GM12872 (cell line): ENCODE measurements around the gene GSG1L.

Experiments
- TF ChIP-seq, protein P1 (sequence below): IDR thresholded peaks from 3 replicates; pipeline ENCODE4 v1.5.1; 2011; ENCODE audit warnings: low read depth, mild to moderate bottlenecking, low read length, moderate library complexity; ENCODE audit not compliant: insufficient read depth

GSG1L gene

DNA sequence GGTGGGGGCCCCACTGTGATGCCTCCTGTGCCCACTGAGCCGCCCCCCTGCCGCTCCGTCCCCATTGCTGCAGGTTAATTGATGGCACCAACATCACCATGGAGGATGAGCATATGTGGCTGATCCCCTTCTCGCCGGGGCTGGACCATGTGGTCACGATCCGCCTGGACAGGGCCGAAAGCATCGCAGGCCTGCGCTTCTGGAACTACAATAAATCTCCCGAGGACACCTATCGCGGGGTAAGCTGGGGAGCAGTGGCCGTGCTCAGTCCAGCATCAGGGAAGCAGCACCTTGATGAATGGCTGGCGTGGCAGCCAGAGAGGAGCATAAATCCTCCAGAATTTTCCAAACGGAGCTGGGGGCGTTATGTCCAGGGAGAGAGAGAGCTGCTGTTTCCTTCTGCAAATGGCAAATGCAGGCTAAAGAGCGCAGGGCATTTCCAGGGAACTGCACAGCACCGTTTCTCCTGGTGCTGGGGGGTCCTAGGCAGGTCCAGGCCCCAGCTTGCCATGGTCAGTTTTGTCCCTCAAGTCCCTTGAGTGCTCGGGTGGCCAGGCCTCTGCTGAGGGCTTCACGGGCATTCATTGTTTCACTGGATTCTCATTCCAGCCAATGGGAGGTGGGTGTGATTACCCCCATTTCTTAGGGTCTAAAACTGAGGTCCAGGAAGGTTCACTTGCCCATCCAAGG, 297.1 kb downstream of the GSG1L start:
- TF ChIP-seq, protein P1, sequence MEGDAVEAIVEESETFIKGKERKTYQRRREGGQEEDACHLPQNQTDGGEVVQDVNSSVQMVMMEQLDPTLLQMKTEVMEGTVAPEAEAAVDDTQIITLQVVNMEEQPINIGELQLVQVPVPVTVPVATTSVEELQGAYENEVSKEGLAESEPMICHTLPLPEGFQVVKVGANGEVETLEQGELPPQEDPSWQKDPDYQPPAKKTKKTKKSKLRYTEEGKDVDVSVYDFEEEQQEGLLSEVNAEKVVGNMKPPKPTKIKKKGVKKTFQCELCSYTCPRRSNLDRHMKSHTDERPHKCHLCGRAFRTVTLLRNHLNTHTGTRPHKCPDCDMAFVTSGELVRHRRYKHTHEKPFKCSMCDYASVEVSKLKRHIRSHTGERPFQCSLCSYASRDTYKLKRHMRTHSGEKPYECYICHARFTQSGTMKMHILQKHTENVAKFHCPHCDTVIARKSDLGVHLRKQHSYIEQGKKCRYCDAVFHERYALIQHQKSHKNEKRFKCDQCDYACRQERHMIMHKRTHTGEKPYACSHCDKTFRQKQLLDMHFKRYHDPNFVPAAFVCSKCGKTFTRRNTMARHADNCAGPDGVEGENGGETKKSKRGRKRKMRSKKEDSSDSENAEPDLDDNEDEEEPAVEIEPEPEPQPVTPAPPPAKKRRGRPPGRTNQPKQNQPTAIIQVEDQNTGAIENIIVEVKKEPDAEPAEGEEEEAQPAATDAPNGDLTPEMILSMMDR, result no peak

DNA sequence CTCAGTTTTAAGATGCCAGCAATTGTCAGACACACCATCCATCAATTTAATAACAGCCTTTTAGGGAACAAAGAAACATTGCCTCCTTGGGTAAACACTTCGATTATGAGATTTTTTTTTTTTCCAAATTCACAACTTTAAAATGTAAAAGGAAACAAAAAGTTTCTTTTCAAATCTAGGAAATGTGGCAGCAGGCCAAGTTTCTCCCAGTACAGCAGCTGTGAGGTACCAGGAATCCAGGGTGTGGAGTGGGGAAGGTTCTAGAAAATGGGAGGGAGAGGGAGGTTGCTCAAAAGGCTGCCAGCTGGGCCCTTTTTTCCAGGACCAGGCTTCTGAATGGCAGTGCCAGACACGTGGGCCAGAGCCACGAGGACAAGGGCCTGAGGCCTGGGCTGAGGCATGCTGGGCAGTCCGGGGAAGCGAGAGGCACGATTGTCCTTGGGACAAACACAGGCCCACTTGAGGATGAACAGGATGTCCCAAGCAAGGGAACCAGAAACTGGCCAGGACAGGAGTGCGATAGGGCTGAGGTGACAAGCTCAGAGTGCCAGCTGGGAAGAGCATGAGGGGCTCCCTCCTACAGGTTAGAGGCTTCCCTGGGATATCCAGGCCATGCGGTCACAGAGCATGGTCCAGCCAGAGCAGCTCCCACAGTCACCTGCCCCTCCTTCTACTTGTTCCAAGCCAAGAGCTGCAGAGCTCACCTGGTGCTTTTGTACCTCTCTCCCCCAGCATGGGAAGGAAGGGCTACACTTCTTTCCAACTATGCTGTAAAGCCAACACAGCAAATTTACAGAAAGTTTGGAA, 298.4 kb downstream of the GSG1L start:
- TF ChIP-seq, protein P1, result no peak

DNA sequence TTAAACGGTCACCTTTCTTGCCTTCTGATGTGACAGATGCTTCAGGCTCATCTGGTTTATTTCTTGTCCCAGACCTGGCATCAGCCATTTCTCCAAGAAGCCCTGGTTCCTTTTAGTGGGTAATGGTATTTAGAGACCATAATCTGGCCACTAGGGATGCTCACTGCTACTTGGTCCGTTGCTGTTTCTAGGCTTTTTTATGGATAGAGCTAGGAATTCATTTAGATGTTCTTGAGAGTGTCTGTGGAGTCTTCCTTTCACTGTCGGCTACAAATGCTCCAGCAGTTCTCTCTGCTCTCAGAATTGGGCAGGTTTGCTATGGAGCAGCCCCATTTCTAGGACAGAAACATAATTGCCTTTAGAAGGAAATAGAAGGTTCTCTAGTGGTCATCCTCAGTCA, 299.1 kb downstream of the GSG1L start:
- TF ChIP-seq, protein P1, result no peak

DNA sequence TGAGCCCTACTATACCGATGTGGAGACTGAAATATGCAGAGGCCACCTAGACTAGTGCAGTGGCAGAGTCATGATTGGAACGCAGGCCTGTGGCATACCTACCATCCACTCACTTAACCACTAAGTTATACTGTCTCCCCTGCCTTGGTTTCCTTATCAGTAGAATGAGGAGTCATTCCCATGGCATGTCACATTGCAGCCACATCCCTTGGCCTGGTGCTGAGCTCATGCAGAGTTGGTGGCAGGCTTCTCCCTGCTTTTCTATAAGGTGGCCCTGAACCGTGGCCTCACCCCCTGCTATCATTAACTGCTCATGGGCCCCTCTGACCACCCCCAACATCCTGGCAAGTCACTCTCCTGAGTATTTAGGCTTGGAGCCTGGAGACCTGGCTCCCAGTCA, 301.1 kb downstream of the GSG1L start:
- TF ChIP-seq, protein P1, result no peak

DNA sequence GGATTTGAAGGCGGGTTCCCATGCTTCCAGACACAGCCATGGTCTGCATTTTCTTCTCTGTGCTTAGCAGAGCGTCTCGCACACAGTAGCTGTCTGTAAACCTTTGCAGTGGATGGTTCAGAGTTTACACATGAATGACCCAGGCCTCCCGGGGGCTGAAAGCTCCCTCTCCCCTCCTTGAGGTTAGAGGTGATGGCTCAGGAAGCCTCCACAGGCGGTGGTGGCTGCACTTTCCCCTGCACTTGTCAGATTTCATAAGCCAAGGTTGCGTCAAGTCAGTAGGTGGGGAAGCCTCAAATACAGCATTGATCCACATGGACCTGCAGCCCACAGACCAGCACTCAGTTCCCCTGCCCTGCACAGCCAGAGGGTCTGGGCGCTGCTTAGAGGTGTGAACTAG, 301.7 kb downstream of the GSG1L start:
- TF ChIP-seq, protein P1, result no peak

DNA sequence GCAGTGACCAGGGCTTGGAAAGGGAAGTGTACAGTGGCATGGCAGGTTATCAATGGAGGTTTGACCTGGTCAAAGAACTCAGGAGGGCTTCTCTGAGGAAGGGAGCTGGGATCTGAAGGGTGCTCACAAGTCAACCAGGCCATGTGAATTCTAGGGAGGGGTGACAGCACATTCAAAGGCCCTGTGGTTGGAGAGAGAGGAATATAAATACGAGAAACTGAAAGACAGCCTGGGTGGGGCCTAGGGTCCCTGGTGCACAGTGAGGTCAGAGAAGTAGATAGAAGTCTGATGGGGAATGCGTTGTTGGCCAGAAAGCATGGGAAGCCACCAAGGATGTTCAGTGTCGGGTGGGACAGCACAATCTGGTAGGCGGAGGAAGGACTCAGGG, 302.7 kb downstream of the GSG1L start:
- TF ChIP-seq, protein P1, result no peak

DNA sequence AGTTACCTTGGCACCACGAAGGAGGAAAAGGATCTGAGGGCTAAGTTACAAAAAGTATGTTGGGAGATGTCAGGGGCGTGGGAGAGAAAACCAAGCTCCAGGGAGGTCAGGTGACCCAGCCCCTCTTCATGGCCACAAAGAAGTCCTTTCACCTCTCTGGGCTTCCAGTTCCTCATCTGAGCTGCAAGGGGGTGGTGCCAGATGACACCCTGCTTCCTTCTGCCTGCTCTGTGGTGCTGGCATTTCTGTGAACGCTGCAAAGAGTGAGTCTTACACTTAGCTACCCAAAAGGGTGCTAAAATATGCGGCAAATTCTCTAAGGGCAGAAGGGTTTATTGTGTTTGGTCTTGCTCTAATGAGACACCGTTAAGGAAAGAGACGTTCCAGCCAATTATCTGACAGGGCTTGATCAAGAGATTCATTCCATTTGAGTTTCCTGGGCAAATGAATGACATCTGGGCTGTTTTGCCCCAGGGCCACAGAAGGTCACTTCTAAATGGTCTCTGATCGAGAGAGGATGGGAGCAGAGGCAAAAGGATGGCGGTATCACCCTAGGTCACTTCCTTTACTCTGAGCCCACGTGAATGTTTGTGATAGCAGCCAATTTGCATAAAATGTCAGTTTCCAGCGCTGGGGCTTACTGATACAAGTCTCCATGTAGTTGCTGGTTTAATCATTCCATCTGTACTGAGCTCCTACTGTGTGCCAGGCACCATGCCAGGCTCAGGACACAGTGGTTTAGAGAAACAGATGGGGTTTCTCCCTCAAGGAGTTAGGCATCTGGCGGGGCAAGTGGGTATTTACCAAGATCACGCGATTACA, 303.3 kb downstream of the GSG1L start:
- TF ChIP-seq, protein P1, result no peak
